Ovary (tissue), 9 donors: ENCODE results near the gene CWC27. TPM values are rescaled to one million over a fixed set of nuclear protein-coding genes. Genes with fewer than 3 reads are reported as not detected.

Experiments
- DNase-seq, 5 donors: peaks; one replicate each; pipeline ENCODE4 v3.0.0-alpha.2; 2019 to 2020
- H3K27ac ChIP-seq, 2 donors: fragments of 200-600 bp; one replicate each; pipeline versions ENCODE4 v1.5.1 to v1.8.0; 2019 to 2022
- H3K27me3 ChIP-seq: fragments of 200-600 bp; one replicate; pipeline ENCODE4 v1.8.0; 2022
- H3K36me3 ChIP-seq: fragments of 200-600 bp; sonication (generic); one replicate; pipeline ENCODE4 v1.5.1; 2019
- H3K4me1 ChIP-seq: one replicate; pipeline ENCODE4 v1.8.1; 2013; ENCODE audit warnings: mild to moderate bottlenecking, moderate library complexity; ENCODE audit not compliant: insufficient read depth
- H3K4me3 ChIP-seq: fragments of 200-600 bp; sonication (generic); one replicate; pipeline ENCODE4 v1.5.1; 2017
- H3K9me3 ChIP-seq, 2 donors: fragments of 200-600 bp in 1 of 2; sonication (generic) in 1 of 2; one replicate each; pipeline versions ENCODE4 v1.5.1 to v1.8.1; 2013 to 2019; ENCODE audit warnings: mild to moderate bottlenecking in 1 of 2, moderate library complexity in 1 of 2
- EP300 ChIP-seq: sonication (generic); formaldehyde crosslinking; IDR thresholded peaks from one replicate; pipeline ENCODE4 v1.6.1; 2017; ENCODE audit warnings: antibody characterized with exemption
- POLR2A ChIP-seq: fragments of 450-650 bp; IDR thresholded peaks from one replicate; pipeline ENCODE4 v1.6.1; 2017; ENCODE audit warnings: antibody characterized with exemption, mild to moderate bottlenecking, moderate library complexity
- WGBS, 3 donors: extraction: QIAGEN DNeasy Blood & Tissue Kit in 1 of 3; methylation state at CpG; one replicate each; pipeline versions ENCODE4 v1.1.5 to v1.1.7; 2013 to 2017; 5-methylcytosine and 5-hydroxymethylcytosine counted together
- intact Hi-C, 4 donors: fragments of 100-400 bp; cut with DNase I; formaldehyde crosslinking; loops; one replicate each; pipeline versions ENCODE4 v1.11.0 to v1.15.1; 2022 to 2023
- polyA plus RNA-seq, 2 donors: library from polyadenylated mRNA; stranded (reverse); fragments of 200-250 nt in 1 of 2; fragments of 350-450 nt in 1 of 2; fragmentation: Illumina TruSeq in 1 of 2; extraction: RNeasy Lipid Tissue Mini Kit (QIAGEN cat#74804) in 1 of 2; gene quantifications; one replicate each; pipeline ENCODE4 v1.2.3, GENCODE V29; 2013 to 2014
- total RNA-seq, 7 donors: library from RNA; depleted of rRNA in 2 of 7; stranded (reverse); fragments of >200 nt in 2 of 7; fragmentation: NEBNext Ultra II Directional in 3 of 7; extraction: Animal tissue kit (Norgen Biotek cat#: 25700) in 3 of 7; gene quantifications; one replicate each; pipeline versions ENCODE4 v1.1.0 to v1.2.4, GENCODE V29; 2016 to 2023
- TF ChIP-seq, protein P1 (sequence below), 3 donors: fragments of 450-650 bp in 2 of 3; fragments of 200-600 bp in 1 of 3; IDR thresholded peaks; one replicate each; pipeline versions ENCODE4 v1.5.1 to v1.8.0; 2016 to 2022; ENCODE audit warnings: antibody characterized with exemption in 3 of 3, mild to moderate bottlenecking in 1 of 3
- donor health status: DM: no; HTN: no; CAD: no; lungs with moderate emphysema.
- donor health status: DM: no; HTN: no; CAD: no.
- donor health status: Bipolar disorder and iron deficiency.
- donor health status: DM: yes; HTN: yes; CAD: no.
- donor health status: DM: no; HTN: no; CAD: no.
- donor health status: DM: yes; HTN: yes; CAD: no.

CWC27 gene
- total and polyA plus RNA-seq, 9 donors = 10.0 to 23.1 (median 18.9) TPM

DNA sequence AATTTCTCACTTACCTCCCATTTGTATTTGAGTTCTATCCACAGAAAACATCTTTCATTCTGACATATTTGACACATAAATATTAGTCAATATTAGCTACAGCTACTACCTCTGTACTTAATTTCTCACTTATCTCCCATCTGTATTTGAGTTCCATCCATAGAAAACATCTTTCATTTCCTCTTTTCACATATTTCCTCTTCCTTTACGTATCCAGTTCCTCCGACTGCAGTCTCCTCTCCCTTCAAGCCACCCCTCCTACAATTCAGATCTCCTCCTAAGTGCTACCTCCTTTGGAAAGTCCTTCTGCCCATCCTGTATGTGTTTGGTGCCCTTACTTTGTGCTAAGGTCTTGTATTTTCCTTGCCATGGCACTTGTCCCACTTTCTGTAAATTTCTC, 1.8 kb upstream of the CWC27 start:
- Histone ChIP-seq H3K36me3 (no peaks in the 10 kb centered on the region), H3K27me3 (no peaks in the 10 kb centered on the region), H3K9me3 (no peaks in the 10 kb centered on the region), H3K27ac (no peak overlapping the region), H3K4me3 (peak overlapping the region; percentile 75), H3K4me1 (peaks cover 11% of the 10 kb centered on the region)
- no peak for DNase-seq
- intact Hi-C loops = no loop called here
- no peak for TF ChIP-seq POLR2A
- TF ChIP-seq, protein P1, sequence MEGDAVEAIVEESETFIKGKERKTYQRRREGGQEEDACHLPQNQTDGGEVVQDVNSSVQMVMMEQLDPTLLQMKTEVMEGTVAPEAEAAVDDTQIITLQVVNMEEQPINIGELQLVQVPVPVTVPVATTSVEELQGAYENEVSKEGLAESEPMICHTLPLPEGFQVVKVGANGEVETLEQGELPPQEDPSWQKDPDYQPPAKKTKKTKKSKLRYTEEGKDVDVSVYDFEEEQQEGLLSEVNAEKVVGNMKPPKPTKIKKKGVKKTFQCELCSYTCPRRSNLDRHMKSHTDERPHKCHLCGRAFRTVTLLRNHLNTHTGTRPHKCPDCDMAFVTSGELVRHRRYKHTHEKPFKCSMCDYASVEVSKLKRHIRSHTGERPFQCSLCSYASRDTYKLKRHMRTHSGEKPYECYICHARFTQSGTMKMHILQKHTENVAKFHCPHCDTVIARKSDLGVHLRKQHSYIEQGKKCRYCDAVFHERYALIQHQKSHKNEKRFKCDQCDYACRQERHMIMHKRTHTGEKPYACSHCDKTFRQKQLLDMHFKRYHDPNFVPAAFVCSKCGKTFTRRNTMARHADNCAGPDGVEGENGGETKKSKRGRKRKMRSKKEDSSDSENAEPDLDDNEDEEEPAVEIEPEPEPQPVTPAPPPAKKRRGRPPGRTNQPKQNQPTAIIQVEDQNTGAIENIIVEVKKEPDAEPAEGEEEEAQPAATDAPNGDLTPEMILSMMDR (IDR thresholded peaks at IDR 0.05) = no peak
- no peak for TF ChIP-seq EP300
- WGBS, 3 donors = 80 to 84% (median 80%) methylated on average over 2 of the region's 2 CpGs

DNA sequence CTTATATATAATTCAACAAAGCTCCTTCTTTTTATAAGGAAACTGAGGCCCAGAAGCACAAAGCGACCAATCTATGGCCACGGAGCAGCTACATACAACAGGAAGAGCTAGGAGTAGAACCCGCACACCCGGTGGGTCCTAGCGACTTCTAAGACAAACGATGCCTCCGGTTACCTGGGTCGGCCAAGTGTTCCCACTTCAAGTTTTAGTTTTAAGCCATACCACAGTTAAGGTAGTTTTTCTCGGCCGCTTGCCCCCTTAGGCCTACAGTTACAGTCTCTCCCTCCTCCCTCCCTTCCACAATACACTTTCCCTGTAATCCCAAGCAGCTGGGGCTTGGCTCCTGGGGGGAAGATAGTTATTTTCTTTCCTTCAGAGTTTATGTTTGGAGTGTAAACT, 772 bp upstream of the CWC27 start:
- H3K27me3 ChIP-seq = no peaks in the 10 kb centered on the region
- 0 to 1% (median 1%) methylated on average over 10 of the region's 10 CpGs for WGBS, 3 donors
- peak in 3 of 5 donors; percentile 9 to 34 (median 25) for DNase-seq
- no peaks in the 10 kb centered on the region for H3K9me3 ChIP-seq
- H3K27ac ChIP-seq = peak overlapping the region; percentile 71 to 78
- TF ChIP-seq POLR2A = no peak
- no peak for TF ChIP-seq EP300
- TF ChIP-seq, protein P1 (IDR thresholded peaks at IDR 0.05) = no peak
- no peaks in the 10 kb centered on the region for H3K36me3 ChIP-seq
- H3K4me1 ChIP-seq = peaks cover 11% of the 10 kb centered on the region
- peak overlapping the region; percentile 75 for H3K4me3 ChIP-seq
- intact Hi-C loops = no loop called here

DNA sequence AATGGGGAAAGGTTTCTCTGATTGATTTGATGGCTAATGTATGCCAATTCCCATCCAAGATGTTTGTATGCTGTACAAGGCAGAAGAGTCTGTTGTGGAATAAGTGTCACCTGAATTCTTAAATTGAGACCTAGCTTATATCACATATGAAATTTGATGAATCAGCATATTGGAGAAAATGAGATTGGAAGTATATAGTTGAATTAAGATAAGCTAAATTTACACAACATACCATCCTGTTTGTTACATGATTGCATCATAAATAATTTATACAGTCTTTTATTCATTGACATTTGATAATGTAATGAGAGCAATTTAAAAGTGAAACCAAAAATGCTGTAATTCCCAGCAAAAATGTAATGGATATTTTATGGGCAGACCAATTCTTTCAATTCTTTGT, 1.1 kb downstream of the CWC27 start:
- Histone ChIP-seq H3K4me3 (peak overlapping the region; percentile 75), H3K36me3 (no peaks in the 10 kb centered on the region), H3K27ac (no peak overlapping the region), H3K9me3 (no peaks in the 10 kb centered on the region), H3K27me3 (no peaks in the 10 kb centered on the region), H3K4me1 (peaks cover 11% of the 10 kb centered on the region)
- no peak for DNase-seq
- intact Hi-C loops = no loop called here
- no peak for TF ChIP-seq EP300
- TF ChIP-seq, protein P1 (IDR thresholded peaks at IDR 0.05) = no peak
- TF ChIP-seq POLR2A = no peak

DNA sequence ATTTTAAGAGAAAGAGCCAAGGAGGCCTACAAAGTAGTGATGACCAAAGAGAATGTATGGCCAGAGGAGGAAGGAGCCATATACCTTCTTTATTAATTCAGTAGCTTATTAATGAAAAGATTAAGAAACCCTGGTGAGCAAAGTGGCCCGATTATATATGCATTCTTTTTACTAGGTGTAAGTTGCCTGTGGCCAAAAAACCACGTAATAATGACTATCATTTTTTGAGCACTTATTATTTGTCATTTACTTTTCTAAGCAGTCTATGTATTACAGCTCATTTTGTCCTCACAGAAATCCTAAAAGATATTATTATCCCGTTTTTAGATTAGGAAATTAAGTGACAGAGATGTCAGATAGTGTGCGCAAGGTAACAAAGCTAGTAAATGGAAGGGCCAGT, 3.0 kb downstream of the CWC27 start:
- no peaks in the 10 kb centered on the region for H3K36me3 ChIP-seq
- no peak overlapping the region for H3K27ac ChIP-seq
- intact Hi-C loops = no loop called here
- DNase-seq = no peak
- peaks cover 5% of the 10 kb centered on the region for H3K4me1 ChIP-seq
- H3K9me3 ChIP-seq = no peaks in the 10 kb centered on the region
- no peak overlapping the region for H3K4me3 ChIP-seq
- WGBS, 3 donors = 88 to 92% (median 89%) methylated on average over 4 of the region's 4 CpGs
- TF ChIP-seq EP300 (no peak), POLR2A (no peak)
- TF ChIP-seq, protein P1 (IDR thresholded peaks at IDR 0.05) = no peak
- no peaks in the 10 kb centered on the region for H3K27me3 ChIP-seq

DNA sequence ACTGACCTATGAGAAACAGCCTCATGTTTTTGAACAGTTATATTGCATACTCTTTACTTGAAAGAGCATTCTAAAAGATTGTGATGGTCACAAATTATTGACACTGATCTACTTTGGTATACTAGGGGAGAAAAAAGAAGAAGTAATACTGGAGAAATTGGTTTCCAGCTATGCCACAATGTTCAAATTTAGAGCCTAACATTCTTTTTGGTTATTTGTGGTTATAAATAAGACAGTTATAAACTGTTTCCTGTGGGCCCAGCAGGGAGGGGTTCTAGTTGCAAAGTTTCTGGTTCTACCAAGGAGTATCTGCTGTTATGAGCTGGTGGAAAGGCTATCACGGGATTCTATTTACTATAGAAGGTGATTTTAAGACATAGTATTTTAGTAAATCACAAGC, 4.8 kb downstream of the CWC27 start:
- DNase-seq = no peak
- TF ChIP-seq POLR2A (no peak), EP300 (no peak)
- TF ChIP-seq, protein P1 (IDR thresholded peaks at IDR 0.05) = no peak
- intact Hi-C loops = no loop called here
- Histone ChIP-seq H3K4me3 (no peak overlapping the region), H3K27ac (no peak overlapping the region), H3K27me3 (no peaks in the 10 kb centered on the region), H3K36me3 (no peaks in the 10 kb centered on the region), H3K9me3 (no peaks in the 10 kb centered on the region), H3K4me1 (no peaks in the 10 kb centered on the region)
- WGBS, 3 donors = 76 to 89% (median 82%) methylated on average over 1 of the region's 1 CpG
